ENCODE results near the gene GOLGA8S.
"Not testable (repeated sequence)": the region's sequence is repeated elsewhere in the genome, so short reads cannot be mapped to it uniquely, and the experiment has no call there.

GOLGA8S gene

GRCh38 chr15:23398357-23398756 is 43.8 kb downstream of the GOLGA8S start:
- not testable (repeated sequence) for DNase-seq

- DNase-seq, result not testable (repeated sequence)
Measured at GRCh38 chr15:23399207-23399606, 44.7 kb downstream of the GOLGA8S start.

GRCh38 chr15:23401627-23402026 is 47.1 kb downstream of the GOLGA8S start:
- DNase-seq, result no peak

- no peak for DNase-seq
Measured at GRCh38 chr15:23402140-23402539, 47.6 kb downstream of the GOLGA8S start.

GRCh38 chr15:23402544-23402943 is 48.0 kb downstream of the GOLGA8S start:
- DNase-seq, result no peak

- no peak for DNase-seq
Measured at GRCh38 chr15:23403550-23403949, 49.0 kb downstream of the GOLGA8S start.

- DNase-seq, result no peak
Measured at GRCh38 chr15:23411841-23412240, 57.3 kb downstream of the GOLGA8S start.

GRCh38 chr15:23412881-23413600 is 58.5 kb downstream of the GOLGA8S start:
- not testable (repeated sequence) for DNase-seq

All from effector CD4-positive, alpha-beta T cell (primary cell).